Sigmoid colon (tissue), 4 donors: Measurements from ENCODE around the gene BBX.
A peak's percentile ranks its signal among the peaks of the same experiment; 100 is the strongest.

Source experiments
- EP300 ChIP-seq, 4 donors: sonication (generic); formaldehyde crosslinking; IDR thresholded peaks; one replicate each; pipeline ENCODE4 v1.6.1; 2017; ENCODE audit warnings: antibody characterized with exemption in 4 of 4
- TF ChIP-seq, protein P1 (sequence below), 4 experiments: fragments of 450-650 bp in 3 of 4; fragments of 200-600 bp in 1 of 4; IDR thresholded peaks; one replicate each; pipeline ENCODE4 v1.5.1; 2016 to 2019; ENCODE audit warnings: antibody characterized with exemption in 4 of 4, mild to moderate bottlenecking in 3 of 4, moderate library complexity in 2 of 4

DNA sequence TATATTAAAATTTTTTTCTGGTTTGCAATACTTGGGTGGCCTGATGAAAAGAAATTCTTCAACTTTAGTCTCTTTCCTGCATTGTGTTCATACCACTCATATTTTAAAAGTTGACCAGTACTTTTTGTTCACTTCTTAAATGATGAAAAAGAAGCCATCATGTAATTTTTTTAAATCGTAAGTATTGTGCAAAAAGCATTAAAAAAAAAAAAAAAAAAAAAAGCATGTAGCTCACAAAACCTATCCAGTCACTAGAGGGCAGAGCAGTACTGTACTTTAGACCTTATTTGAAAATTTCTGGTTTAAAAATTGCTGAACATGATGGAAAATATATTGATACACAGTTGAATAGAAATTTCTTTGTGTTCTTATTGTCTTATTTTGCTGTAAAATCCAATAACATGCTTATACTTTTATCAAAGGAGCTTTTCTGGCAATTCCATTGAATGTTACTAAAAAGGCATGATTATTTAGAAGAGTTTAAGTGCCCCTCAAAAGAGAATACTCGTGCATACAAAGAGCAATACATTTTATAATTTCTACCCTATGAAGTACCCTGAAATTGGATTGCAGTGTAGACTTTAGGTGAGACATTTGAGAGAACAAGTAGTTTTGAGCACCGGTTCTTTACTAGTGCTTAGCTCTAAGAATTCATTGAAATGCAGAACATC is 137.7 kb downstream of the BBX start:
- no peak for TF ChIP-seq EP300 (IDR thresholded peaks at IDR 0.05)
- TF ChIP-seq, protein P1, sequence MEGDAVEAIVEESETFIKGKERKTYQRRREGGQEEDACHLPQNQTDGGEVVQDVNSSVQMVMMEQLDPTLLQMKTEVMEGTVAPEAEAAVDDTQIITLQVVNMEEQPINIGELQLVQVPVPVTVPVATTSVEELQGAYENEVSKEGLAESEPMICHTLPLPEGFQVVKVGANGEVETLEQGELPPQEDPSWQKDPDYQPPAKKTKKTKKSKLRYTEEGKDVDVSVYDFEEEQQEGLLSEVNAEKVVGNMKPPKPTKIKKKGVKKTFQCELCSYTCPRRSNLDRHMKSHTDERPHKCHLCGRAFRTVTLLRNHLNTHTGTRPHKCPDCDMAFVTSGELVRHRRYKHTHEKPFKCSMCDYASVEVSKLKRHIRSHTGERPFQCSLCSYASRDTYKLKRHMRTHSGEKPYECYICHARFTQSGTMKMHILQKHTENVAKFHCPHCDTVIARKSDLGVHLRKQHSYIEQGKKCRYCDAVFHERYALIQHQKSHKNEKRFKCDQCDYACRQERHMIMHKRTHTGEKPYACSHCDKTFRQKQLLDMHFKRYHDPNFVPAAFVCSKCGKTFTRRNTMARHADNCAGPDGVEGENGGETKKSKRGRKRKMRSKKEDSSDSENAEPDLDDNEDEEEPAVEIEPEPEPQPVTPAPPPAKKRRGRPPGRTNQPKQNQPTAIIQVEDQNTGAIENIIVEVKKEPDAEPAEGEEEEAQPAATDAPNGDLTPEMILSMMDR (IDR thresholded peaks at IDR 0.05): peak; percentile 25 to 50 (median 38)
